GM10847 (cell line): ENCODE results near the gene SMIM22.

ENCODE experiments used
- POLR2A ChIP-seq: IDR thresholded peaks from 2 replicates; pipeline ENCODE4 v1.6.1; 2011; ENCODE audit not compliant: insufficient read length; ENCODE audit errors: extremely low read depth

Gene SMIM22

DNA sequence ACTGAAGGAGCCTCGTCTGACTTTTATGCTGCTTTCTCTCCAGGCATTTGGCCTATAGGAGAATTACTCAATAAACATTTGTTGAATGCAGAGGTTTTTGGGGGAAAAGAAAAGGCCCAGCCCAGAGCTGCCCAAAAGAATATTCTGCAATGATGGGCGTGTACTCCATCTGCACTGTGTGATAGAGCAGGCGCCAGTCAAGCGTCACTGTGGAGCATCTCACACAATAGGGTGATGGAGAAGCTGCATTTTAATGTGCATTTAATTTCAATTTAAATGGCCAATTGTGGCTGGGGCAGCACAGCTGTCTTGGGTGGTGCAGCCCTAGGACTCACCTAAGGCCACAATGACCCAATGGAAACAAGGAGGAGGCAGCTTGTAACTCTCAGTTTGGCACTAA is 31.4 kb downstream of the SMIM22 start:
- no peak for TF ChIP-seq POLR2A

DNA sequence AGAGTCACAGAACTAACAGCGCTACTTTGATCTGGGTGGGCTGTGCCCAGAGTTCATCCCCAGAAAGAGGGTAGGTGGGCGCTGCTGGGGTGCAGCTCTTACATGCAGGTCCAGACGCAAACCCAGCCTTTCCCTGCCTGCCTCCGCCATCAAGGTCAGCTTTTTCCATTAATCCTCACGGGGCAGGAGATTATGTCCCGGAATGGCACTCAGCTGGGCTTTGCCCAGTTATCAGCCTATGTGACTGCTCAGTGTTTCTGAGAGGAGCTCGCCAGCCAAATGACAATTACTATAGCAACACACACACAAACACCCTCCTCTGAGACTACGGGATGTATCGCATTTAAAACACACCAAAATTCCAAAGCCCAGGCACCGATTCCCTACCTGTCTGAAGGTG is 31.8 kb downstream of the SMIM22 start:
- TF ChIP-seq POLR2A: no peak

DNA sequence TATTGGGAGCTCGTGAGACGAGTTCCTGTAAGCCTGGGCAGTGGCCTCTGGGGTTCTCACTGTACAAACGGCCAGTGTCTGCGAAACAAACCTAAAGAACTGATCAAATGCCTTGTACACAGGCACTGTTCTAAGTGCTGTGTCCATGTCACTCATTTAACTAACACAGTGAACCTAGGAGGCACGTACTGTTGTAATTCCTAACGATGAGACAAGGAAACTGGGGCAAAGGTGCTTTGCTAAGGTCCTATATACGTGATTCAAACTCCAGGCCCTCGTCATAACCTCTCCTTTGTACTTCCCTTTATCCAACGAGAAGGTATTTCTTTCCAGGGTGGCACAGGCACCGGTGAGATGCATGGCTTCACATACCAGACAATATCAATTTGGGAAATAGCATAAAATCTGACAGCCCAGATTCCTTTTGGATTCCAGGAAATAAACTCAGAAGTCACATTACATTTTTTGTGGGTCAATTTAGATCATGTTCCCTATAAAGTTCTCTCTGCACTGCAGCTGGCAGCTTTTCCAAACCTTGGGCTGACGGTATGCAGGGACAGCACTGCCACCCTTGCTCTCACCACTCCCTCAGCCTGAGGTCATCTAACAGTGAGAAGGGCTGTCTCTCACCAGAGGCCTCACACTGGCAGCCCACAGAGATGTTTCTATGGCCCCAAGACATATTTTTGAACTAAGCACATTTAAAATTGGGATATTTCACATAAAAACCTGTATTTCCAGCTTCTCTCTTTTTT is 33.6 kb downstream of the SMIM22 start:
- no peak for TF ChIP-seq POLR2A

DNA sequence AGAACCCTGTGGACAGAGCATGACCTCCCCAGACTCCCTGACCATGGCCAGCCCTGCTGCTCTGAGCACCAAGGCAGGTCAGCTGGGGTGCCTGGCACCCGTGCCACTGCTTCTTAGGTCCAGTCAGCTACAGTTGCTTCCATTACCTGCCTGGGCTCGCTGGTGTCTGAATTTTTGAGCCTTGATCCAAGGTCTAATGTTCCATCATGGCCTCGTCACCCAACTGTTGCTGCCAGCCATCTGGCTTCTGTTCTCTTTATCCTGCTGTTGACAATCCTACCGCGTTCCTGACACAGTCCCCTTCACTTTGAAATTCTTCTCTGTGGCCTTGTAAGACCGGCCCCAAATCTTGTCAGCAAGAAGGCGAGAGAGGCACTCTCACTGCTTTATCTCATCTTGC is 35.2 kb downstream of the SMIM22 start:
- TF ChIP-seq POLR2A: no peak

DNA sequence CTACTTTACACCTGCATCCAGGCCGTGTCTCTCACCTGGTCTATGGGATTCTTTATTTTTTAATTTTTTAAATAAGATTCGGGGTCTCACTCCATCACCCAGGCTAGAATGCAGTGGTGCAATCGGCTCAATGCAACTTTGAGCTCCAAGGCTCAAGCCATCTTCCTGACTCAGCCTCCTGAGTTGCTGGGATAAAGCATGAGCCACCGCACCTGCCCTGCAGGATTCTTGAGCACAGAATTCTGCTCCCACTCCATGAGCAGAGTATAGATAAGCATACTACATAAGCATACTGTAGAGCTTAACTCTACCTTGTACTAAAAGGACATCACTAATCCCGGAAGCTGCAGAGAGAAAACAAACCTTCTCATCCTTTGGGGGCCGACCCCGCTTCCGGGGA is 36.4 kb downstream of the SMIM22 start:
- TF ChIP-seq POLR2A: no peak

DNA sequence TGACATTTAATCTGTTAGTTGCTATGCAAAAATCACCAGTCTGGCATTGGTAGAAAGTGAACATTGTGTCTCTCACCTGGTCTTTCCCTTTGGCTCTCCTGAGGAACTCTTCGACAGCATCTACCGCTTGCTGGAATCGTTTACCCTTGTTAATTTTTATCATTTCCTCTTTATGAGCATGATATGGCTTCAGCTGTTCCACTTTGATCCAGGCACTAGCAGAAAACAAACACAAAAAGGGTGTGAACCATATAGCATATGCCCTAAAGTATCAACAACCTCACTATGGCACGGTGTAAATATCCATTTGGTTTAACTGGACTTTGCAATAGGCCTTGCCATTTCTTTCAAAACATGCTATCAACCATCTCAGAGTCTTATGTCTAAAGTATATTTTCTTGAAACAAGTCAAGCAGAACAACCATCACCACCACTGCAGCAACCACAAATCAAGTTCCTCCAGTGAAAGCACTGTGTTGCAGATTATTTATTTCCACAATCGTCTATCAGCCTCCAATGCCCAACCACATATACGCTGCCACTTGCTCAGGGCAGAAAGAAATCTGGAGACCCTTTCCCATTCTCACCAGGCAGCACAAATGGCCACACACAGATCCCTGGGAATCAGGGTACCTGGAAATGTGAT is 37.7 kb downstream of the SMIM22 start:
- no peak for TF ChIP-seq POLR2A

DNA sequence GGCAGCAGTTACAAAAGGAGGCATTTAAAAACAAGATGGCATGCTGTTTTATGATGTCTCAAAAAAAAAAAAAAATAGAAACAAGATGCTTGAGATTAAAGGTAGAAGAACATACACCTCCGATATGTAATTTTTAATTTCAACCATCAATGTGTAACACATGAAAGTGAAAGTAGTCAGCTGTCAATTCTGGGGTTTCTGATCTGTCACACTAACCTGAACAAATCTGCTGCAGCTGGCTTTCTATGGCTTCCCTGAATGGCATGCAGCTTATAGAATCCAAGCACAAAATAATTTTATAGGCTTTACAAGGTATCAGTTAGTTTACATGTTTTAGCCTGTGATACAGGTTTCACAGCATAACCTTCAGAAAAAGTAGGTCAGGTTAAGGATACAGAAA is 38.4 kb downstream of the SMIM22 start:
- no peak for TF ChIP-seq POLR2A

DNA sequence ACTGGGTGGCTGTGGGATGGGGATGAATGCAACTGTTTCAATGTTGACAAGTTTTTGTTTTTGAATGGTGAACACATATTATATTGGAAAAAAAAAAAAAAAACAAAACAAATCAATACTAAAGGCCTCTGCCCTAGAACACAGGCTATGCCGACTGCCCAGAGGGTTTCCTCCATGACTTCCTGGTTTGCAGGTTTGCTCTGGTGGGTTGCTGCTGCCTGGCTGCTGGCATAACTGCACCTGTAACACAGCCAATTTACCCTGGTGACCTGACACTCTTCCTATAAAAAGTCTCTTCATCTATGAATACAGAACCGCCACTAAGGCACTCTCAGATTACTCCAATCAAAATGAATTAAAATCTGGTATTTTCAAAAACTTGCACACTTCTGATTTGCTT is 41.6 kb downstream of the SMIM22 start:
- TF ChIP-seq POLR2A: no peak

DNA sequence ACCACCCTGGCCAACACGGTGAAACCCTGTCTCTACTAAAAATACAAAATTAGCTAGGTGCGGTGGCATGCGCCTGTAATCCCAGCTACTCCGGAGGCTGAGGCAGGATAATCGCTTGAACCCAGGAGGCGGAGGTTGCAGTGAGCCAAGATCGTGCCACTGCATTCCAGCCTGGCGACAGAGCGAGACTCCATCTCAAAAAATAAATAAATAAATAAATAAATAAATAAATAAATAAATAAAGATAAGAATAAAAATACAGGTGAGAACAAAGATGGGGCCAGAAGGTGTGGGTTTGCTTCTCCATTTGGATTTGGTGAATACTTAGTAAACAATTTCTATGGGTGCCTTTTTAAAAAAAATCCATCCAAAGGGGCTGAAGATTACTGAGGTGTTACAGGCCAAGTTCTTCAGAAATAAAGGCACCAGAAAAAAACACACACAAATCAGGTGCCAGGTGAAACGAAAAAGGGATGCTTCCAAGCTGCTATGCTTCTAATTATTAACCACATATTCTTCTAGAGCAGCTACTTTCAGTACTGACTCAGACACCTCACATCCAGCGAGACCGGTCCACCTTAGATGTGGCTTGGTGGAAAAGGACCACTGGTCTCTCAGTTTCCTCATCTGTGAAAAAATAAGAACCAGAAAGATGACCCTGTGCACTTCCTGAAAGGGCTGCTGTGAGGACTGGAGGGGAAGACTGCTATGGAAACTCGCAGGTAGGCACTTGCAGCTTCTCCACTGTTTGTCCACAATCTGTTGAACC is 42.7 kb downstream of the SMIM22 start:
- TF ChIP-seq POLR2A: no peak

DNA sequence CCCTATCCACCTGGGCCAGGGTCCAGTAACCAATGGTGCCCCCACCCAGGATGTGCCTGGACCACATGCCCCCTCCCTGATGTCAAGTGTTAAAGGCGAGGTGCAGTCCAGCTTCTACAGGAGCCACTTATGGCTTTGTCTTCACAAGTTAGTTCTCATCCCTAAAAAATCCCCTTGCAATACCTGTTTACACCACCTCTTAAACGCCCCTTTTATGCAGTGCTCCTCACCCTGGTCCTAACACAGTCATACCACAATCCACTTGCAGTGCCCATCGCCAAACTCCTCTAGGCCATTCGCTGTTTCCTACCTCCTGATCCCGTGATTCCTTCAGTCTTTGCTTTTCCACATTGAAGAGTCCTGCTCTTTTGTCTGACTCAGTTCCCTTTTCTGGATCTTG is 44.8 kb downstream of the SMIM22 start:
- TF ChIP-seq POLR2A: no peak

DNA sequence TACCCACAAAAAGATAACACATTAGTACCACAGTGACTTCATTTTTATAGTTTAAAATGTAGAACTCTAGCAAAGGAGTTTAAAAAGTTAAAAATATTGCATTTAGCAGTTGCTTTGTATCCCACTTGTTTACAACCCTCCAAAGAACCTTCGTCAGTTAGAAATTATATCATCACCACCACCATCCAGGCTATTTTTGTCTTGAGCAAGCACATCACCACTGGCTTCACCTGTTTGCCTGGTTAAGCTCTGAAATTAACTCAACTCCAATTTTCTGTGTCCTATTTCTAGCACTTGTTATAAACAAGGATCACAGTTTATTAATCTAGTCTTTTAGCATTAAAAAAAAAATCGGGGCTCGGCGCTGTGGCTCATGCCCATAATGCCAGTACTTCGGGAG is 45.8 kb downstream of the SMIM22 start:
- no peak for TF ChIP-seq POLR2A
